A673 (cell line): ENCODE measurements around the gene CDK14.

Experiments
- CTCF ChIP-seq: fragments of 300-800, 200-600 bp; sonication (generic); conservative IDR thresholded peaks from 2 replicates; pipeline ENCODE4 v1.5.1; 2017; ENCODE audit warnings: low read depth, mild to moderate bottlenecking, antibody characterized with exemption, low read length, moderate library complexity, mixed read lengths
- EZH2 ChIP-seq: fragments of 200-600 bp; sonication (generic); IDR thresholded peaks from 2 replicates; pipeline ENCODE4 v1.6.1; 2017; ENCODE audit warnings: borderline replicate concordance, low read depth, mild to moderate bottlenecking, mixed read lengths, antibody characterized with exemption, low read length; ENCODE audit not compliant: poor library complexity, severe bottlenecking

- TF ChIP-seq EZH2, result no peak
- TF ChIP-seq CTCF, result no peak
Measured at GRCh38 chr7:91250706-91251105, 654.6 kb downstream of the CDK14 start.
